OCI-LY3 (cell line): ENCODE measurements around the gene TNP1.

Source experiments
- CTCF ChIP-seq: fragments of 200-600, 300-600 bp; sonication (generic); IDR thresholded peaks from 2 replicates; pipeline ENCODE4 v1.5.1; 2014; ENCODE audit warnings: antibody characterized with exemption, low read length, low read depth
- EZH2phosphoT487 ChIP-seq: fragments of 200-600 bp; shearing (Covaris generic); IDR thresholded peaks from 2 replicates; pipeline ENCODE4 v1.6.1; 2018; ENCODE audit warnings: antibody characterized with exemption, mixed run types, low read depth

GRCh38 chr2:216897561-216898203, 37.8 kb upstream of the TNP1 start:
- TF ChIP-seq CTCF (no peak), EZH2phosphoT487 (no peak)
